Nephron (organoid): ENCODE results near the gene BIK.
A peak's percentile ranks its signal among the peaks of the same experiment; 100 is the strongest.

Source experiments
- H3K27ac Mint-ChIP-seq, 3 experiments: 2 replicates each; pipeline ENCODE4 v1.8.0; 2020; ENCODE audit warnings: mixed read lengths in 3 of 3, mild to moderate bottlenecking in 2 of 3, moderate library complexity in 1 of 3
- H3K27me3 Mint-ChIP-seq: 2 replicates; pipeline ENCODE4 v1.8.0; 2021; ENCODE audit warnings: low read depth, mild to moderate bottlenecking, moderate library complexity, mixed read lengths
- H3K36me3 Mint-ChIP-seq: 2 replicates; pipeline ENCODE4 v1.8.0; 2020; ENCODE audit warnings: low read depth, mixed read lengths
- H3K4me1 Mint-ChIP-seq: 2 replicates; pipeline ENCODE4 v1.8.0; 2020; ENCODE audit warnings: mixed read lengths
- H3K4me3 Mint-ChIP-seq, 3 experiments: 2 replicates each; pipeline ENCODE4 v1.8.0; 2020; ENCODE audit warnings: mild to moderate bottlenecking in 3 of 3, mixed read lengths in 3 of 3, moderate library complexity in 2 of 3
- H3K9me3 Mint-ChIP-seq: 2 replicates; pipeline ENCODE4 v1.8.0; 2020; ENCODE audit warnings: mixed read lengths
- TF ChIP-seq, protein P1 (sequence below), 3 experiments: fragments of 200-600 bp; sonication (generic); IDR thresholded peaks; one replicate each; pipeline ENCODE4 v1.5.0; 2021; ENCODE audit warnings: antibody characterized with exemption in 3 of 3; ENCODE audit not compliant: unreplicated experiment in 3 of 3

Gene BIK

DNA sequence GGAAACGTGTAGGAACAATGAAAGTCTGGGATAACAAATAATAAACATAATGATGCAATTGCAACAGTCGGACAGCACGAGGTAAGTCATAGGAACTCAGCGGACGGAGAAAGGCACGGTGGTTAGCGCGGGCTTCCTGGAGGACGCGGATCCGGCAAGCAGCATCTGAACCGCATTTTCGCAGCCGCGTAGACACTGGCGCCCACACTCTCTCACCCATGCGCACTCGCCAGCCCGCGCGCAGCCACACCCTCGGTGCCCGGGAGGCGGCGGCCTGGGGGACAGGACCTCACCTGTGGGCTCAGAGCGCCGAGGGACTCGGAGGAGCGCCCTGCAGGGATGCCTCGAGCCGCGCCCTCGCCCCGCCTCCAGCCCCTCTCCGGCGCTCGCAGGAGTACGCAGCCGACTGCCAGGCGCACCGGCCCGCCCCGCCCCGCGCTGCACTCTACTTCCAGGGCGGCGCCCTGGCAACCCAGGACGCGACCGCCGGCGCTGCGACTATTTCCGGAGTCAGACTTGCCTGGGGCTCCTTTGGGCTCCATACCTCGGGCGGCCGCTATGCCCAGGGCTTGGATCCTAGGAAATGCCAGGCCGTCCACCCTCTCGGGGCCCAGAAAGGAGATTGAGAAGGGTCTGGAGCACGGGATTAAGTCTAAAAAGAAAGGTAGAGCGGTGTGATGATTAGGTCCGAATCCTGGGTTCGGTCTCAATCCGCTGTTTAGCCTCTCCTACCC is 21.4 kb upstream of the BIK start, which contains the start of gene TTLL1:
TTLL1 (minus strand) TSS at position 408 of the 734 bp plus-strand sequence. CDS start 13,805 bp downstream, outside the sequence.
- H3K4me1 Mint-ChIP-seq: peaks cover 4% of the 10 kb centered on the region
- H3K9me3 Mint-ChIP-seq: no peaks in the 10 kb centered on the region
- H3K27ac Mint-ChIP-seq: peak within 1 kb of the TSS in 2 of 3 experiments; percentile 30 to 62
- H3K36me3 Mint-ChIP-seq: peaks cover 16% of the 10 kb centered on the region
- no peaks in the 10 kb centered on the region for H3K27me3 Mint-ChIP-seq
- TF ChIP-seq, protein P1, sequence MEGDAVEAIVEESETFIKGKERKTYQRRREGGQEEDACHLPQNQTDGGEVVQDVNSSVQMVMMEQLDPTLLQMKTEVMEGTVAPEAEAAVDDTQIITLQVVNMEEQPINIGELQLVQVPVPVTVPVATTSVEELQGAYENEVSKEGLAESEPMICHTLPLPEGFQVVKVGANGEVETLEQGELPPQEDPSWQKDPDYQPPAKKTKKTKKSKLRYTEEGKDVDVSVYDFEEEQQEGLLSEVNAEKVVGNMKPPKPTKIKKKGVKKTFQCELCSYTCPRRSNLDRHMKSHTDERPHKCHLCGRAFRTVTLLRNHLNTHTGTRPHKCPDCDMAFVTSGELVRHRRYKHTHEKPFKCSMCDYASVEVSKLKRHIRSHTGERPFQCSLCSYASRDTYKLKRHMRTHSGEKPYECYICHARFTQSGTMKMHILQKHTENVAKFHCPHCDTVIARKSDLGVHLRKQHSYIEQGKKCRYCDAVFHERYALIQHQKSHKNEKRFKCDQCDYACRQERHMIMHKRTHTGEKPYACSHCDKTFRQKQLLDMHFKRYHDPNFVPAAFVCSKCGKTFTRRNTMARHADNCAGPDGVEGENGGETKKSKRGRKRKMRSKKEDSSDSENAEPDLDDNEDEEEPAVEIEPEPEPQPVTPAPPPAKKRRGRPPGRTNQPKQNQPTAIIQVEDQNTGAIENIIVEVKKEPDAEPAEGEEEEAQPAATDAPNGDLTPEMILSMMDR (IDR thresholded peaks at IDR 0.05; ENCODE audit: unreplicated experiment in 3 of 3): peak in 1 of 3 experiments; percentile 18
- peak within 1 kb of the TSS; percentile 84 to 94 (median 90) for H3K4me3 Mint-ChIP-seq

DNA sequence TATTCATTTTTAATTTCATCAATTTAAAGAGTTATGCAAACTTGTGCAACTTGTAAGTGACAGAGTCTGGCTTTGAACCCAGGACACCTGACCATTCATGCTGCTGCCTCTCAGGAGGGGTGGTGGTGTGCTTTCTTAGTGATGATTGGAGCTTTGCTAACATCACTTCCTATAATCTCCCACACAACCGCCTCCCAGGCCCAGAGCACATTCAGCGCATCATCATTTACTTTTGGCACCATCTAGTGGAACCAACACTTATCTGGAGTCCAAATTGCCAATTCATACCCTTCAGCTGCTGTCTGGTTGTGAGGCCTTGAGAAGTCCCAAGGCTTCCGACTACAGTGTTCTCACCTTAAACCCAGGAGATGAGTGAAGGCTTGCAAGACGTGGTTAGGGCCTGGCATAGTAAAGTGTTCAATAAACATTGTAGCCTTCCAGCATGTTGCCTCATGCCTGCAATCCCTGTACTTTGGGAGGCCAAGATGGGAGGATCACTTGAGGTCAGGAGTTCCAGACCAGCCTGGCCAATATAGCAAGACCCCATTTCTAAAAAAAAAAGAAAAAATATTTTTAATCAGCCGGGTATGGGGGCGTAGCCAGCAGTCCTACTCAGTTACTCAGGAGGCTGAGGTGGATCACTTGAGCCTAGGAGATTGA is 20.3 kb upstream of the BIK start:
- no peaks in the 10 kb centered on the region for H3K9me3 Mint-ChIP-seq
- H3K27ac Mint-ChIP-seq: peak overlapping the region in 2 of 3 experiments; percentile 1 to 21
- H3K27me3 Mint-ChIP-seq: no peaks in the 10 kb centered on the region
- TF ChIP-seq, protein P1 (IDR thresholded peaks at IDR 0.05; ENCODE audit: unreplicated experiment in 3 of 3): peak; percentile 16 to 39 (median 30)
- peaks cover 14% of the 10 kb centered on the region for H3K36me3 Mint-ChIP-seq
- peak overlapping the region; percentile 79 to 94 (median 90) for H3K4me3 Mint-ChIP-seq
- H3K4me1 Mint-ChIP-seq: peaks cover 4% of the 10 kb centered on the region

DNA sequence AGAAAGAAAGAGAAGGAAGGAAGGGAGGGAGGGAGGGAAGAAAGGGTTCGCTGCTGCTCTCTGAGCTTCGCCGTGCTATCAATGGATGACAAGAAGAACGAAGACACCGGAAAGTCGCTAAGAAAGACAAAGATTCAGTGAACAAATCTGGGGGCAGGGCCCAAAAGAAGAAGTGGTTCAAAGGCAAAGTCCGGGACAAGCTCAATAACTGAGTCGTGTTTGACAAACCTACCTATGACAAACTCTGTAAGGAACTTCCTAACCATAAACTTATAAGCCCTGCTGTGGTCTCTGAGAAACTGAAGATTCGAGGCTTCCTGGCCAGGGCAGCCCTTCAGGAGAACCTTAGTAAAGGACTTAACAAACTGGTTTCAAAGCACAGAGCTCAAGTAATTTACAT is 18.5 kb upstream of the BIK start:
- Mint-ChIP-seq H3K9me3 (peaks cover 4% of the 10 kb centered on the region), H3K36me3 (peaks cover 4% of the 10 kb centered on the region), H3K4me1 (peaks cover 8% of the 10 kb centered on the region), H3K4me3 (no peak overlapping the region), H3K27ac (no peak overlapping the region), H3K27me3 (no peaks in the 10 kb centered on the region)
- TF ChIP-seq, protein P1 (IDR thresholded peaks at IDR 0.05; ENCODE audit: unreplicated experiment in 3 of 3): no peak

DNA sequence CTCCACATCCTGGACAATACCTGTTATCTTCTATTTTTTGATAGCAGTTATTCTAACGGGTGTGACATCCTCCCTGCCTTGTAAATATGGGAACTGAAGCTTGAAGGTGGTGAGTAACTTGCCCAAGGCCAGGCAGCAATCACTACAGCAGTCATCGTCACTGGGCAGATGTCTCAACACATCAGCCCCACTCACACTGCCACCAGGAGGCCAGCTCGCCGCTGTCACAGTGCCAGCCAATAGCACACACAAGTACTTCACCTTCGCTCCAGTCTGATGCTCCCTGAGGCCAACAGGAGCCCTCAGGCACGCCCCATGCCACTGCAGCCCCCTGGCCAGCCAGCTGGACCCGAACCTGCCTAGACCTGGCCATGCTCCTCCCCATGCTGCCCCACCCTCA is 16.5 kb upstream of the BIK start:
- Mint-ChIP-seq H3K4me1 (peaks cover 4% of the 10 kb centered on the region), H3K27me3 (no peaks in the 10 kb centered on the region), H3K36me3 (peaks cover 4% of the 10 kb centered on the region), H3K27ac (no peak overlapping the region), H3K4me3 (no peak overlapping the region), H3K9me3 (peaks cover 4% of the 10 kb centered on the region)
- TF ChIP-seq, protein P1 (IDR thresholded peaks at IDR 0.05; ENCODE audit: unreplicated experiment in 3 of 3): no peak

DNA sequence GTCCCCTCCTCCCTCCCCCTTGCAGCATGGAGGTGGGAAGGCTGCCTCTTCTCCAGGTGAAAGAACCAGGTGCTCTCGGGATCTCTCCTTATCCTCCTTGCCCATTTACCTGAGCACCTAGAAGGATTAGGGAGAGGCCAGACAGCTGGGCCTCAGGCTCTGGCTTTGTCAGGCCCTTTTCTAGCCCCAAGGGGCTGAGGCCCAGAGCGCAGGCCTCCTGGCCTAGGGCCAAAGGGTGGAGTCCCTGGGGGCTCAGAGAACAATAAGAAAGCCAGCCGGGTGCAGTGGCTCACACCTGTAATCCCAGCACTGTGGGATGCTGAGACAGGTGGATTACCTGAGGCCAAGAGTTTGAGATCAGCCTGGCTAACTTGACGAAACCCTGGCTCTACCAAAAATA is 16.0 kb upstream of the BIK start:
- Mint-ChIP-seq H3K36me3 (peaks cover 4% of the 10 kb centered on the region), H3K4me3 (no peak overlapping the region), H3K27me3 (no peaks in the 10 kb centered on the region), H3K9me3 (peaks cover 4% of the 10 kb centered on the region), H3K27ac (no peak overlapping the region), H3K4me1 (peaks cover 4% of the 10 kb centered on the region)
- TF ChIP-seq, protein P1 (IDR thresholded peaks at IDR 0.05; ENCODE audit: unreplicated experiment in 3 of 3): no peak
